22Rv1 (cell line): ENCODE results near the gene UBE2H.

Experiments
- ZFX ChIP-seq: fragments of 450-650 bp; IDR thresholded peaks from 2 replicates; pipeline ENCODE4 v1.6.1; 2017; ENCODE audit warnings: antibody characterized with exemption, borderline replicate concordance
- TF ChIP-seq, protein P1 (sequence below): fragments of 450-650 bp; IDR thresholded peaks from 2 replicates; pipeline ENCODE4 v1.5.1; 2017; ENCODE audit warnings: mild to moderate bottlenecking

DNA sequence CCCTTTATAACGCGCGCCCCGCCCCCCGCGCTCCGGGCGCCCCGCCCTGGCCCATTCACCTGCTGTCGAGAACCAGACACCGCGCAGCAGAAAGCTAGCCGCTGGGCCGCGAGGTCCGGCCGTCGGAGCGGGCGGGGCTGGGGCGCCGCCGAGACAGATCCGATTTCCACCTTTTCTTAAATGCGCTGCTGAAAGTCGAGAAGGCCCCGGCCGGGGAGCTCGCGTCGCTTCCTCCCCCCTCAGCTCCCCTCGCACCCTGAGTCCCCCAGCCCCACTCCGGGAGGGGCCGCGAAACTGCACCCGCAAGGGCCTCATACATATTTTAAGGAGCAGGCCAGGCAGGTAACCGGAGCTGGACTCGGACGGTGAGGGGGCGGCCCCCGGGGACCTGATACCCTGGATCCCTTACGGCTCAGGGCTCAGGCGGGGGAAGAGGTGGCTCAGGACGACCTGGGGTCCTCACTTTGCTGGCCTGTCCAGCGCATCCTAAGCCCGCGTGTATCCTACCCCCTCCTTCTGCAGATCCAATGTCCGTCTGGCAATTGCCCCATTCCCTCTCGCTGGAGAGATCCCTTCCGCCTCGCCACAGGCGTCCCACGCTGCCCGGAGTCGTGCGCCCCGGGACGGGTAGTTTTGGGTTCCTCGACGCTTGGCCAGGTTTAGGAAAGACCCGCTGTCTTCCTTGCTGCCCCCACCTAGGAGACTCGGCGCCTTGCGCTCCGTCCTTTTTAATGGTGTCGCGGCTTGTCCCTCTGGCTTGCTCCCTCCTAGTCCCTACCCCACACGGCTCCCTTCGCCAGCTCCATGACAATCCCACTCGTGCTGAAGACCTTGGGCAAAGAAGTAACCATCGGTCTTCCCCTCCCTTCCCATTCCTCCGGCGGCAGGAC, 170.6 kb downstream of the UBE2H start:
- TF ChIP-seq, protein P1, sequence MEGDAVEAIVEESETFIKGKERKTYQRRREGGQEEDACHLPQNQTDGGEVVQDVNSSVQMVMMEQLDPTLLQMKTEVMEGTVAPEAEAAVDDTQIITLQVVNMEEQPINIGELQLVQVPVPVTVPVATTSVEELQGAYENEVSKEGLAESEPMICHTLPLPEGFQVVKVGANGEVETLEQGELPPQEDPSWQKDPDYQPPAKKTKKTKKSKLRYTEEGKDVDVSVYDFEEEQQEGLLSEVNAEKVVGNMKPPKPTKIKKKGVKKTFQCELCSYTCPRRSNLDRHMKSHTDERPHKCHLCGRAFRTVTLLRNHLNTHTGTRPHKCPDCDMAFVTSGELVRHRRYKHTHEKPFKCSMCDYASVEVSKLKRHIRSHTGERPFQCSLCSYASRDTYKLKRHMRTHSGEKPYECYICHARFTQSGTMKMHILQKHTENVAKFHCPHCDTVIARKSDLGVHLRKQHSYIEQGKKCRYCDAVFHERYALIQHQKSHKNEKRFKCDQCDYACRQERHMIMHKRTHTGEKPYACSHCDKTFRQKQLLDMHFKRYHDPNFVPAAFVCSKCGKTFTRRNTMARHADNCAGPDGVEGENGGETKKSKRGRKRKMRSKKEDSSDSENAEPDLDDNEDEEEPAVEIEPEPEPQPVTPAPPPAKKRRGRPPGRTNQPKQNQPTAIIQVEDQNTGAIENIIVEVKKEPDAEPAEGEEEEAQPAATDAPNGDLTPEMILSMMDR, result no peak
- no peak for TF ChIP-seq ZFX
